Sigmoid colon (tissue), 7 donors: ENCODE measurements around the gene SEMA3B. TPM values are rescaled to one million over a fixed set of nuclear protein-coding genes. Genes with fewer than 3 reads are reported as not detected.
"Not testable (repeated sequence)": the region's sequence is repeated elsewhere in the genome, so short reads cannot be mapped to it uniquely, and the experiment has no call there.

Experiments
- DNase-seq: peaks from one replicate; pipeline ENCODE4 v3.0.0-alpha.2; 2019
- H3K27ac ChIP-seq, 4 donors: fragments of 200-600 bp; sonication (generic); one replicate each; pipeline ENCODE4 v1.5.1; 2016 to 2019; ENCODE audit warnings: mild to moderate bottlenecking in 1 of 4
- H3K27me3 ChIP-seq, 3 donors: fragments of 200-600 bp; sonication (generic); one replicate each; pipeline ENCODE4 v1.5.1; 2019; ENCODE audit warnings: mild to moderate bottlenecking in 1 of 3
- H3K36me3 ChIP-seq, 4 donors: fragments of 200-600 bp; sonication (generic); one replicate each; pipeline ENCODE4 v1.5.1; 2016 to 2019
- H3K4me1 ChIP-seq, 4 donors: fragments of 200-600 bp; sonication (generic); one replicate each; pipeline ENCODE4 v1.5.1; 2017 to 2019
- H3K4me3 ChIP-seq, 4 donors: fragments of 200-600 bp; sonication (generic); one replicate each; pipeline ENCODE4 v1.5.1; 2017 to 2019; ENCODE audit warnings: mild to moderate bottlenecking in 2 of 4, moderate library complexity in 1 of 4
- H3K9me3 ChIP-seq, 4 donors: fragments of 200-600 bp in 3 of 4; sonication (generic) in 3 of 4; one replicate each; pipeline versions ENCODE4 v1.5.1 to v1.6.1; 2013 to 2019
- CTCF ChIP-seq, 4 experiments: fragments of 450-650 bp in 3 of 4; fragments of 200-600 bp in 1 of 4; IDR thresholded peaks; one replicate each; pipeline ENCODE4 v1.5.1; 2016 to 2019; ENCODE audit warnings: antibody characterized with exemption in 4 of 4, mild to moderate bottlenecking in 3 of 4, moderate library complexity in 2 of 4
- EP300 ChIP-seq, 4 donors: sonication (generic); formaldehyde crosslinking; IDR thresholded peaks; one replicate each; pipeline ENCODE4 v1.6.1; 2017; ENCODE audit warnings: antibody characterized with exemption in 4 of 4
- POLR2A ChIP-seq, 2 donors: fragments of 450-650 bp; IDR thresholded peaks; one replicate each; pipeline ENCODE4 v1.6.1; 2016; ENCODE audit warnings: antibody characterized with exemption in 2 of 2, mild to moderate bottlenecking in 2 of 2, moderate library complexity in 2 of 2
- POLR2AphosphoS5 ChIP-seq, 4 donors: sonication (generic); formaldehyde crosslinking; IDR thresholded peaks; one replicate each; pipeline ENCODE4 v1.6.1; 2017; ENCODE audit warnings: antibody characterized with exemption in 4 of 4
- WGBS, 2 donors: extraction: QIAGEN DNeasy Blood & Tissue Kit; methylation state at CpG; one replicate each; pipeline ENCODE4 v1.1.7; 2013; 5-methylcytosine and 5-hydroxymethylcytosine counted together
- intact Hi-C: fragments of 100-400 bp; cut with DNase I; formaldehyde crosslinking; loops from one replicate; pipeline ENCODE4 v1.15.1; 2023
- polyA plus RNA-seq, 3 donors: library from polyadenylated mRNA; stranded (reverse); fragments of 200-250 nt; gene quantifications; one replicate each; pipeline ENCODE4 v1.2.3, GENCODE V29; 2013
- total RNA-seq, 4 donors: library from RNA; depleted of rRNA; stranded (reverse); fragments of >200 nt; gene quantifications; one replicate each; pipeline ENCODE4 v1.1.0, GENCODE V29; 2016
- donor health status: healthy with polysubstance abuse.
- donor health status: Bipolar disorder and iron deficiency.
- donor health status: healthy.

The SEMA3B gene
- total and polyA plus RNA-seq, 7 donors = 7.9 to 54.6 (median 24.6) TPM

- H3K27me3 ChIP-seq = peaks cover 0 to 2% (median 0%) of the 10 kb centered on the region in 3 donors
- DNase-seq = no peak
- no peaks in the 10 kb centered on the region for H3K9me3 ChIP-seq
- intact Hi-C loops = no loop called here
- WGBS, 2 donors = 89 to 91% methylated on average over 1 of the region's 1 CpG
- H3K4me1 ChIP-seq = peaks cover 0 to 16% (median 13%) of the 10 kb centered on the region in 4 donors
- no peak overlapping the region for H3K27ac ChIP-seq
- TF ChIP-seq POLR2AphosphoS5 (IDR thresholded peaks at IDR 0.05) (no peak), EP300 (IDR thresholded peaks at IDR 0.05) (no peak), POLR2A (IDR thresholded peaks at IDR 0.05) (no peak), CTCF (IDR thresholded peaks at IDR 0.05) (no peak)
- H3K4me3 ChIP-seq = no peak overlapping the region
- no peaks in the 10 kb centered on the region for H3K36me3 ChIP-seq
These were observed 46.8 kb upstream of the SEMA3B start for GRCh38 chr3:50222169-50222528.

- intact Hi-C loops = no loop called here
- WGBS, 2 donors = 50 to 78% methylated on average over 5 of the region's 5 CpGs
These were observed 44.3 kb upstream of the SEMA3B start for GRCh38 chr3:50224639-50225038.

DNA sequence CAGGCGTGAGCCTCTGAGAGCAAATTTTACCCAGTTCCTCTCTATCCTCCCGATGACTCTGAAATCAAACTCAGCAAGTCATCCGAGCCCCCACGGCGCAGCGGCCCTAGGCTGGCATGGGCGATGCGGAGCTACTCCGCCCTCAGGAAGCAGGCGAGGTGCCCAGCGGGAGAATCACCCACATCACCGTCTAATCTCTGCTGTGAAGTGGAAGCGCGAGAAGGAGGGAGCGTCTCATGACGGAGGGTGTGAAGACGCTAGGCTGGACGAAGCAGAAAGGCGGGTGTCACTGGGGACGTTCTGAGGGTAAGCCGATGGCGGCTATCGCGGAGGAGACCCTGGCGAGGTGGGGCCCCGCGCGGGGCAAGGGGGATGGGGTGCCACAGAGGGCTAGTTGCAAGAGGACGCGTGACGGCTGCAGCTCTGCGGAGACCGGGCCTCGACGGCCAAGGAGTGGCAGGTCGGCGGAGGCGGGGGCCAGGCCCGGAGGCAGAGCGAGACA is 42.0 kb upstream of the SEMA3B start:
- intact Hi-C loops = loop anchor here (1.0 to 2.0 kb wide), 4 partner anchors 19 to 106 kb away; no protein-coding TSS in a partner anchor
- peak overlapping the region; percentile 70 to 77 (median 76) for H3K27ac ChIP-seq
- WGBS, 2 donors = 1% methylated on average over 40 of the region's 40 CpGs
- H3K9me3 ChIP-seq = no peaks in the 10 kb centered on the region
- peaks cover 0 to 28% (median 22%) of the 10 kb centered on the region in 4 donors for H3K4me1 ChIP-seq
- peak; percentile 81 for DNase-seq
- H3K36me3 ChIP-seq = no peaks in the 10 kb centered on the region
- peak overlapping the region; percentile 55 to 73 (median 62) for H3K4me3 ChIP-seq
- TF ChIP-seq POLR2A (IDR thresholded peaks at IDR 0.05) = no peak
- no peak for TF ChIP-seq EP300 (IDR thresholded peaks at IDR 0.05)
- no peak for TF ChIP-seq CTCF (IDR thresholded peaks at IDR 0.05)
- TF ChIP-seq POLR2AphosphoS5 (IDR thresholded peaks at IDR 0.05) = no peak
- H3K27me3 ChIP-seq = no peaks in the 10 kb centered on the region

More at GRCh38 chr3:50224639-50225038, 44.3 kb upstream of the SEMA3B start:
- TF ChIP-seq POLR2AphosphoS5 (IDR thresholded peaks at IDR 0.05) = no peak
- no peak for TF ChIP-seq POLR2A (IDR thresholded peaks at IDR 0.05)
- no peak for TF ChIP-seq EP300 (IDR thresholded peaks at IDR 0.05)
- no peaks in the 10 kb centered on the region for H3K36me3 ChIP-seq
- peaks cover 0 to 2% (median 0%) of the 10 kb centered on the region in 3 donors for H3K27me3 ChIP-seq
- peaks cover 0 to 28% (median 22%) of the 10 kb centered on the region in 4 donors for H3K4me1 ChIP-seq
- no peaks in the 10 kb centered on the region for H3K9me3 ChIP-seq
- no peak overlapping the region for H3K4me3 ChIP-seq
- DNase-seq = no peak
- H3K27ac ChIP-seq = no peak overlapping the region

- Histone ChIP-seq H3K4me3 (peak overlapping the region; percentile 55 to 73 (median 62)), H3K27ac (peak overlapping the region; percentile 70 to 77 (median 76)), H3K27me3 (no peaks in the 10 kb centered on the region), H3K9me3 (no peaks in the 10 kb centered on the region), H3K36me3 (no peaks in the 10 kb centered on the region), H3K4me1 (peaks cover 0 to 28% (median 22%) of the 10 kb centered on the region in 4 donors)
- 1% methylated on average over 51 of the region's 51 CpGs for WGBS, 2 donors
- intact Hi-C loops = loop anchor here (1.0 to 2.0 kb wide), 3 partner anchors 19 to 107 kb away; no protein-coding TSS in a partner anchor
- DNase-seq = peak; percentile 95
- TF ChIP-seq POLR2A (IDR thresholded peaks at IDR 0.05) (peak; percentile 8 to 41), CTCF (IDR thresholded peaks at IDR 0.05) (peak in 3 of 4 experiments; percentile 48 to 97 (median 60)), EP300 (IDR thresholded peaks at IDR 0.05) (no peak), POLR2AphosphoS5 (IDR thresholded peaks at IDR 0.05) (peak in 3 of 4 donors; percentile 42 to 78 (median 69))
These were observed 41.4 kb upstream of the SEMA3B start for GRCh38 chr3:50227390-50228183.

- Histone ChIP-seq H3K4me3 (peak overlapping the region in 3 of 4 donors; percentile 55 to 73 (median 65)), H3K27ac (peak overlapping the region in 3 of 4 donors; percentile 75 to 77 (median 76)), H3K4me1 (peaks cover 0 to 28% (median 22%) of the 10 kb centered on the region in 4 donors)
- H3K27me3 ChIP-seq, H3K9me3 ChIP-seq, H3K36me3 ChIP-seq, intact Hi-C loops, DNase-seq: not testable (repeated sequence)
- 29 to 51% methylated on average over 15 of the region's 15 CpGs for WGBS, 2 donors
These were observed 40.7 kb upstream of the SEMA3B start for GRCh38 chr3:50228184-50228763.
